Measurements from ENCODE around the gene TEF. TPM values are rescaled to one million over a fixed set of nuclear protein-coding genes. Genes with fewer than 3 reads are reported as not detected.

Gene TEF
- total RNA-seq, result 10 to 100 TPM in 2 of 4 donors, 1 to 10 TPM in 2; 8.5 to 73.7 (median 15.1) TPM

- peak; percentile 99 for DNase-seq
- H3K4me1 ChIP-seq, result peaks cover 0 to 13% of the 10 kb centered on the region in 2 donors
- TF ChIP-seq POLR2A (IDR thresholded peaks at IDR 0.05) (peak; percentile 72 to 78), CTCF (IDR thresholded peaks at IDR 0.05) (no peak)
- H3K9me3 ChIP-seq, result no peaks in the 10 kb centered on the region
- H3K27me3 ChIP-seq, result no peaks in the 10 kb centered on the region
- H3K4me3 ChIP-seq, result peak within 1 kb of the TSS; percentile 62 to 70
- intact Hi-C loops (cut with DNase I; ENCODE audit: low total_unique reads), result no loop called here
- H3K27ac ChIP-seq, result peak within 1 kb of the TSS; percentile 97 to 100
- H3K36me3 ChIP-seq, result no peaks in the 10 kb centered on the region
Measured at GRCh38 chr22:41381329-41382097, at the start of gene TEF. TSS of gene TEF (plus strand) at chr22:41381942. CDS start at chr22:41382045, 103 bp downstream.

GRCh38 chr22:41332217-41332939, 49.4 kb upstream of the TEF start:
- TF ChIP-seq CTCF (IDR thresholded peaks at IDR 0.05) (no peak), POLR2A (IDR thresholded peaks at IDR 0.05) (no peak)
- no peaks in the 10 kb centered on the region for H3K36me3 ChIP-seq
- no peak for DNase-seq
- H3K4me1 ChIP-seq, result no peaks in the 10 kb centered on the region
- intact Hi-C loops (cut with DNase I; ENCODE audit: low total_unique reads), result no loop called here
- no peaks in the 10 kb centered on the region for H3K9me3 ChIP-seq
- no peak overlapping the region for H3K27ac ChIP-seq
- H3K4me3 ChIP-seq, result no peak overlapping the region
- H3K27me3 ChIP-seq, result no peaks in the 10 kb centered on the region

- Histone ChIP-seq H3K4me1 (no peaks in the 10 kb centered on the region), H3K27me3 (no peaks in the 10 kb centered on the region), H3K4me3 (no peak overlapping the region), H3K9me3 (no peaks in the 10 kb centered on the region), H3K36me3 (no peaks in the 10 kb centered on the region), H3K27ac (no peak overlapping the region)
- TF ChIP-seq POLR2A (IDR thresholded peaks at IDR 0.05) (no peak), CTCF (IDR thresholded peaks at IDR 0.05) (no peak)
- DNase-seq, result no peak
- intact Hi-C loops (cut with DNase I; ENCODE audit: low total_unique reads), result no loop called here
Measured at GRCh38 chr22:41333806-41334205, 47.9 kb upstream of the TEF start.

GRCh38 chr22:41334215-41334614, 47.5 kb upstream of the TEF start:
- Histone ChIP-seq H3K4me3 (no peak overlapping the region), H3K9me3 (no peaks in the 10 kb centered on the region), H3K4me1 (no peaks in the 10 kb centered on the region), H3K27ac (no peak overlapping the region), H3K36me3 (no peaks in the 10 kb centered on the region), H3K27me3 (no peaks in the 10 kb centered on the region)
- TF ChIP-seq CTCF (IDR thresholded peaks at IDR 0.05) (no peak), POLR2A (IDR thresholded peaks at IDR 0.05) (no peak)
- no peak for DNase-seq
- intact Hi-C loops (cut with DNase I; ENCODE audit: low total_unique reads), result no loop called here

All from uterus (tissue), 4 donors.